ENCODE results near the gene TGFBR2.

DNA sequence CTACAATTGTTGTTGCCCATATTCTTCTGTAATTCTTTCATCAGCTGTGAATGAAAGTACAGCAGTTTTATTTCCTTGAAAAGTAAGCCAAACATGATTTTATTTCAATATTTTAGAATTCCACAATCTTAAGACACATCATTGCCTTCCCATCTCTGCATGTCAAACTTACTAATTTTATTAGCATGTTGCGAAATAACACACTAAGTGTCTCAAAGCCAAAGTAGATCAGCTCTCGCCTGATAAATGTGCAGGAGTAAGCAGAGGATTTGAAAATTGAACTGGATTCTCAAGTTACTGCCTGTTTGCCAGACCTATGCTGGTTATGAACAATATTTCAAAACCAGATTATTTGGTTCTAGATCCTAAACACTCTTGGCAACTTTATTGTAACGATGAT lies 25.7 kb downstream of the TGFBR2 start:
- TF ChIP-seq POLR2AphosphoS5 (IDR thresholded peaks at IDR 0.05; ENCODE audit: low read depth, low read length) (no peak), REST (IDR thresholded peaks at IDR 0.05; ENCODE audit: insufficient read depth in 1 of 2, low read depth in 2 of 2, low read length in 2 of 2) (no peak)

All from PFSK-1 (cell line).